ENCODE results near the gene TMEM143. TPM values are rescaled to one million over a fixed set of nuclear protein-coding genes. Genes with fewer than 3 reads are reported as not detected.

The TMEM143 gene
- total and polyA plus RNA-seq, 10 donors: 5.8 to 14.8 (median 9.1) TPM

GRCh38 chr19:48390188-48391099 lies 26.7 kb upstream of the TMEM143 start:
- TF ChIP-seq POLR2AphosphoS5 (IDR thresholded peaks at IDR 0.05) (peak; percentile 27 to 65 (median 30)), CTCF (IDR thresholded peaks at IDR 0.05 in 8 of 11, conservative IDR thresholded peaks at IDR 0.05 in 3 of 11) (peak; percentile 41 to 87 (median 80)), POLR2A (IDR thresholded peaks at IDR 0.05) (no peak)
- Histone ChIP-seq H3K4me1 (peaks cover 2 to 56% (median 37%) of the 10 kb centered on the region in 6 donors), H3K4me3 (peak overlapping the region; percentile 68 to 98 (median 87)), H3K36me3 (peaks cover 0 to 42% (median 36%) of the 10 kb centered on the region in 6 donors), H3K9me3 (no peaks in the 10 kb centered on the region), H3K27ac (peak overlapping the region; percentile 78 to 93 (median 88)), H3K27me3 (replicated peaks in 1 of 7) (peaks cover 3 to 33% (median 29%) of the 10 kb centered on the region in 7 donors)
- peak; percentile 91 for DNase-seq
- WGBS, 5 donors: 3 to 11% (median 5%) methylated on average over 11 to 24 of the region's 24 CpGs
- intact Hi-C loops (cut with DNase I; ENCODE audit: low total_unique reads): no loop called here

DNA sequence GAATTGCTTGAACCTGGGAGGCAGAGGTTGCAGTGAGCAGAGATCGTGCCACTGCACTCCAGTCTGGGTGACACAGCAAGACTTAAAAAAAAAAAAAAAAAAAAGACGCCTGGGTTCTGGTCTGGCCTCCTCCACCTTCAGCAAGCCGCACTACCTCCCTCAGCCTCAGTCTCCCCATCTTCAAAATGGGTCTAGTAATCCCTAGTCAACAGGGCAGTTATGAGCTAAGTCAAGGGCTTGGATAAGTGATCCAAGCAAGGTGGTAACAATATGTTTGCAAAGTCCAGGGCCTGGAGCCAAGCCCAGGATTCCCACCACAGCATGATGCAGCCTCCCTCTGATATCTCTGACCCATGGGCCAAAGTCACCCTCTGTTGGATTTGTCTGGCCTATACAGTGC lies 23.2 kb upstream of the TMEM143 start:
- DNase-seq: no peak
- intact Hi-C loops (cut with DNase I; ENCODE audit: low total_unique reads): no loop called here
- Histone ChIP-seq H3K4me1 (peaks cover 0 to 30% (median 16%) of the 10 kb centered on the region in 6 donors), H3K27me3 (replicated peaks in 1 of 7) (no peaks in the 10 kb centered on the region), H3K9me3 (no peaks in the 10 kb centered on the region), H3K4me3 (no peak overlapping the region), H3K27ac (no peak overlapping the region), H3K36me3 (peaks cover 0 to 76% (median 69%) of the 10 kb centered on the region in 6 donors)
- 88 to 100% (median 95%) methylated on average over 3 of the region's 3 CpGs for WGBS, 5 donors
- TF ChIP-seq POLR2AphosphoS5 (IDR thresholded peaks at IDR 0.05) (no peak), CTCF (IDR thresholded peaks at IDR 0.05 in 8 of 11, conservative IDR thresholded peaks at IDR 0.05 in 3 of 11) (no peak), POLR2A (IDR thresholded peaks at IDR 0.05) (no peak)

DNA sequence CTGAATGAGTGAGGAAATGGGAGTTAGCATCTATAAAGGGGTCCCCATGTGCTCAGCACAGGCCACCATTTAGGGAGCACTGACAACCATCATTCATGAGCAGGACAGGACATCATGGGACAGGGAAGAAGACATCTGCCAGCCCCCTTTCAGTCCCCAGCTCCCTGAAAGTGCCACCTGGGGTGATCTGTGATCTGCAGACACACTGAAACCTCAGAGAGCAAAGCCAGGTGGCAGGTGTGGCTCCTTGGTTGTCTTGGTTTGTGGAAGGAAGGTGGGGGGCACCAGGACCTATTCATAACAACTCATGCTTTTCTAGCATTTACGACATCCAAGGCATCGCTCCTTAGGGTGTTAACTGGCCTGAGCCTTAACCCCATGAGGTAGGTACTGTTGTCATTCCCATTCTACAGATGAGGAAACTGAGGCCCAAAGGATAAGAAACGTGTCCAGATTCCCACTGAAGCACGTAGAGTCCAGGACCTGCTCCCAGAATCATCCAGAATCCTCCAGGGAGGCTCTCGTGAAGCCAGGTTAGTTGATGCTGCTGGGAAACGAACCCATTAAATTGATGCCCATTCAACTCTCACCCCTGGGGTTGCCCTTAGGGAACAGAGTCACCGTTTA lies 21.8 kb upstream of the TMEM143 start:
- no peaks in the 10 kb centered on the region for H3K27me3 ChIP-seq (replicated peaks in 1 of 7)
- intact Hi-C loops (cut with DNase I; ENCODE audit: low total_unique reads): no loop called here
- no peak overlapping the region for H3K27ac ChIP-seq
- TF ChIP-seq POLR2AphosphoS5 (IDR thresholded peaks at IDR 0.05): no peak
- no peak for TF ChIP-seq CTCF (IDR thresholded peaks at IDR 0.05 in 8 of 11, conservative IDR thresholded peaks at IDR 0.05 in 3 of 11)
- TF ChIP-seq POLR2A (IDR thresholded peaks at IDR 0.05): no peak
- H3K36me3 ChIP-seq: peaks cover 0 to 90% (median 74%) of the 10 kb centered on the region in 6 donors
- H3K9me3 ChIP-seq: no peaks in the 10 kb centered on the region
- no peak for DNase-seq
- WGBS, 5 donors: 88 to 93% (median 91%) methylated on average over 7 of the region's 7 CpGs
- peaks cover 0 to 22% (median 10%) of the 10 kb centered on the region in 6 donors for H3K4me1 ChIP-seq
- H3K4me3 ChIP-seq: no peak overlapping the region

GRCh38 chr19:48382286-48382685 lies 18.5 kb upstream of the TMEM143 start:
- Histone ChIP-seq H3K27me3 (replicated peaks in 1 of 7) (no peaks in the 10 kb centered on the region), H3K27ac (no peak overlapping the region), H3K4me3 (no peak overlapping the region), H3K4me1 (peaks cover 0 to 5% (median 0%) of the 10 kb centered on the region in 6 donors), H3K9me3 (no peaks in the 10 kb centered on the region), H3K36me3 (peaks cover 0 to 76% (median 57%) of the 10 kb centered on the region in 6 donors)
- no peak for DNase-seq
- WGBS, 5 donors: 84 to 96% (median 89%) methylated on average over 8 of the region's 8 CpGs
- intact Hi-C loops (cut with DNase I; ENCODE audit: low total_unique reads): no loop called here
- no peak for TF ChIP-seq POLR2AphosphoS5 (IDR thresholded peaks at IDR 0.05)
- no peak for TF ChIP-seq POLR2A (IDR thresholded peaks at IDR 0.05)
